Measurements from ENCODE around the gene AKR1C2.
"Not testable (repeated sequence)": the region's sequence is repeated elsewhere in the genome, so short reads cannot be mapped to it uniquely, and the experiment has no call there.

AKR1C2 gene

DNA sequence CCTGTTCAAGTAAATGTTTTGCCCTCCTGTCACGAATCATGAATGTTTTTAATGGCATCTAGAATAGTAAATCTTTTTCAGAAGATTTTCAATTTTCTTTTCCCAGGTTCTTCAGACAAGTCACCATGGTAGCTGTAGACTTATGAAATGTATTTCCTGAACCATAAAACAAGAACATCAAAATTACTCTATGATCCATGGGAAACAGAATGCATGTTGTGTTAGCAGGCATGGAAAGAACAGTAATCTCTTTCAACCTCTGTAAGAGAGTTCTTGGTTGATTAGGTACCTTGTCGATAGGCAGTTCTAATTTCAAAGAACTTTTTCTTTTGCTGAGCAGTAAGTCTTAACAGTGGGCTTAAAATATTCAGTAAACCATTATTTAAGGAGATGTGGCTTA lies 22.9 kb downstream of the AKR1C2 start:
- Histone ChIP-seq H3K4me3 (replicated peaks; ENCODE audit: low read depth, low read length) (no peak overlapping the region), H3K27me3 (replicated peaks; ENCODE audit: control insufficient read depth, insufficient read depth, low read length) (no peaks in the 10 kb centered on the region), H3K36me3 (ENCODE audit: control insufficient read depth, insufficient read depth, low read length) (no peaks in the 10 kb centered on the region)
- TF ChIP-seq CTCF (IDR thresholded peaks at IDR 0.05; ENCODE audit: insufficient read depth, low read length, poor library complexity, severe bottlenecking): no peak
- DNase-seq (ENCODE audit: extremely low read depth, insufficient read length): no peak

DNA sequence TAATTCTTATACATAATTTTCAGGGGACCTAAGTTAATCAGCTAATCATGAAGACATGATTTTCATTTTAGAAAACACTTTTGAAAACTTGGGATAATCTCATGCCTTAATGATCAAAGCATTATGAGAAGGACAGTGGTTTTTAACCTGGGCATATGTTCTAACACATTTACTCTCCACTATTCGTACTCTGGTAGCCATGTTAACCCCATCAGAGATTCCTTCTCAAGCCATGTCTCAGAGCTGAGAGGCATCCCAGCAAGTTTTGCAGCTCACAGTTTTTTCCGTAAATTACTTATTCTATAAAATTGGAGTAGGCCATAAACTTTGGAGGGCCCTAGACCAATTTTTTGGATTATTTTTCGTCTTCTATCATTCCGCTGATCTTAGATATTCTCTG lies 24.8 kb downstream of the AKR1C2 start:
- H3K27me3 ChIP-seq (replicated peaks; ENCODE audit: control insufficient read depth, insufficient read depth, low read length): no peaks in the 10 kb centered on the region
- TF ChIP-seq CTCF (IDR thresholded peaks at IDR 0.05; ENCODE audit: insufficient read depth, low read length, poor library complexity, severe bottlenecking): no peak
- no peaks in the 10 kb centered on the region for H3K36me3 ChIP-seq (ENCODE audit: control insufficient read depth, insufficient read depth, low read length)
- no peak for DNase-seq (ENCODE audit: extremely low read depth, insufficient read length)
- no peak overlapping the region for H3K4me3 ChIP-seq (replicated peaks; ENCODE audit: low read depth, low read length)

DNA sequence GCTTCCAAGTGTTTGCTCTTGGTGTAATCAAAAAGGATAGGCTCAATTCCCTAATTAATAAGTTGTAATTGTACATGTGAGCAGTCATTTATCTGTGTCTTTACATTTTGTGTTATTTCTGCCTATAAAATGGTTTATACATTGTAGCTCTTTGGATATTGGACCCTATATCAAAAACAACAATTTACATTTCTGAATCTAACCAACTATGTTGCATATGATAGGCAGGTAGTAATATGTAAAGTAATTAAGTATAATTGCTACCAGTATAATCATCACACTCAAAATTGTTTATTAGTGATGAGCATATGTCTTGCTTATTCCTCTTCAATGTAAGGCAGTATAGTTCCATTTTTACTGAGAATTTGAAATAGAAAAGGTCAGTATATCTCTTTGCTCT lies 26.6 kb downstream of the AKR1C2 start:
- H3K4me3 ChIP-seq (replicated peaks; ENCODE audit: low read depth, low read length): no peak overlapping the region
- TF ChIP-seq CTCF (IDR thresholded peaks at IDR 0.05; ENCODE audit: insufficient read depth, low read length, poor library complexity, severe bottlenecking): no peak
- H3K36me3 ChIP-seq (ENCODE audit: control insufficient read depth, insufficient read depth, low read length): no peaks in the 10 kb centered on the region
- no peaks in the 10 kb centered on the region for H3K27me3 ChIP-seq (replicated peaks; ENCODE audit: control insufficient read depth, insufficient read depth, low read length)
- no peak for DNase-seq (ENCODE audit: extremely low read depth, insufficient read length)

DNA sequence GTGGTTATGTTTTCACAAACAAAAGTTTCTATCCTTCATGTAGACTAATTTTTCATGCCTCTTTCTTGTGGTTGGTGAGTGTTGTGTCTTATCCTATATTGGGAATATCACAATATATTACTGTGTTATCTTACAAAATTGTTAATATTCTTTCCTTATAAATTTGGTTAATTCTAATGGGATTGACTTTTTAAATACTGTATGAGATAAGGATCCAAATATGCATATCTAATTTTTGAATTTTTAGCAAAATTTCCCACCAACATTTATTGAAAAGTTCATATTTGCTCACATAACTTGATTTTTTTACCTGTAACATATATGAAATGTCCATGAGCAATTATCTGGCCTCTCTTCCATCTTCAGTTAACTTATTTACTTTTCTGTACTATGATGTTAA lies 29.3 kb downstream of the AKR1C2 start:
- not testable (repeated sequence) for H3K27me3 ChIP-seq (replicated peaks; ENCODE audit: control insufficient read depth, insufficient read depth, low read length); H3K36me3 ChIP-seq (ENCODE audit: control insufficient read depth, insufficient read depth, low read length); H3K4me3 ChIP-seq (replicated peaks; ENCODE audit: low read depth, low read length); DNase-seq (ENCODE audit: extremely low read depth, insufficient read length)

DNA sequence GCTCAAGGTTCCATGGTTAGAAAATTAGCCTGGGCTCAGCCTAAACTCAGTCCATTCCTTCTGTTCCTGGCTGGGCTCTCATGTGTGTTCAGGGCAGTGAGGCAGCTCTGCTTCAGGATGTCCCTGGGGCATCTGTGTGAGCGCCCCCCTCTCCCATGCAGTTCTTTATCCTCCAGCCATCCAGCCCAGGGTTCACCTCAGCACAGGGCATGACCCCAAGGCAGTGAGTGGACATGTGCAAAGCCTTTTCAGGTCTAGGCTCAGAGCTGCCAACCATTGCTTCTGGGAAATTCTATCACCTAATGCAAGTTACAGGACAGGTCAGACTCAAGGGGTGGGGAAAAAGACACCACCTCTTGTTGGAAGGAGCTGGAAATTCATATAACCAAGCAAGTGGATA lies 30.4 kb downstream of the AKR1C2 start:
- not testable (repeated sequence) for DNase-seq (ENCODE audit: extremely low read depth, insufficient read length); H3K36me3 ChIP-seq (ENCODE audit: control insufficient read depth, insufficient read depth, low read length); H3K27me3 ChIP-seq (replicated peaks; ENCODE audit: control insufficient read depth, insufficient read depth, low read length); H3K4me3 ChIP-seq (replicated peaks; ENCODE audit: low read depth, low read length)

DNA sequence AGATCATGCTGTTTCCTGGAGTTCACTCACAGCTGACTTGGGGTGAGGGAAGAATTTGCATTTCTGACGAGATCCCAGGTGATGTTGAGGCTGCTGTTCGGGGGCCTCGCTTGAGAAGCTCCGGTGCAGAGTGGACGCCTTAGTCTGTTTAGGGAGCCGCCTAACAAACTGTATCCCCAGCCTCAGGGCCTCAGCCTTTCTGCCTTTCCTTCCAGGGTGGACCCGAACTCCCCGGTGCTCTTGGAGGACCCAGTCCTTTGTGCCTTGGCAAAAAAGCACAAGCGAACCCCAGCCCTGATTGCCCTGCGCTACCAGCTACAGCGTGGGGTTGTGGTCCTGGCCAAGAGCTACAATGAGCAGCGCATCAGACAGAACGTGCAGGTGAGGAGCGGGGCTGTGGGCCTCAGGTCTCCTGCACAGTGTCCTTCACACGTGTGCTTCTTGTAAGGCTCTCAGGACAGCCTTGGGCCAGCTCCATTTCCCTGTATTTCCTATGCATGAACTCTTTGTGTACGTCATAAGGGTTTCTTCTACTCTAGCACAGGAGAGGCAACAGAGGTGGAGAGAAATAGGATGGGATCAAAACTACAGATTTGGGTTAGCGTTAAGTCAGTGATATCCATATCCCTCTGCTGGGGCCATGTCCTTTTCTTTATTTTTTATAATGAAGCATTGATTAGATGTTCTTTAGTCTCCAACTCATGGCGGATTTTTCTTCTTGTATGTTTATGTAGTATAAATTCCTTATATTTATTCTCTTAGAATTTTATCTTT lies 31.1 kb downstream of the AKR1C2 start:
- DNase-seq (ENCODE audit: extremely low read depth, insufficient read length); H3K27me3 ChIP-seq (replicated peaks; ENCODE audit: control insufficient read depth, insufficient read depth, low read length); H3K4me3 ChIP-seq (replicated peaks; ENCODE audit: low read depth, low read length); H3K36me3 ChIP-seq (ENCODE audit: control insufficient read depth, insufficient read depth, low read length): not testable (repeated sequence)

GRCh38 chr10:4970362-4970761 lies 33.3 kb downstream of the AKR1C2 start:
- not testable (repeated sequence) for H3K36me3 ChIP-seq (ENCODE audit: control insufficient read depth, insufficient read depth, low read length); H3K27me3 ChIP-seq (replicated peaks; ENCODE audit: control insufficient read depth, insufficient read depth, low read length); H3K4me3 ChIP-seq (replicated peaks; ENCODE audit: low read depth, low read length); DNase-seq (ENCODE audit: extremely low read depth, insufficient read length)

GRCh38 chr10:4969289-4969688 lies 34.4 kb downstream of the AKR1C2 start:
- not testable (repeated sequence) for DNase-seq (ENCODE audit: extremely low read depth, insufficient read length); H3K36me3 ChIP-seq (ENCODE audit: control insufficient read depth, insufficient read depth, low read length); H3K4me3 ChIP-seq (replicated peaks; ENCODE audit: low read depth, low read length); H3K27me3 ChIP-seq (replicated peaks; ENCODE audit: control insufficient read depth, insufficient read depth, low read length)

DNA sequence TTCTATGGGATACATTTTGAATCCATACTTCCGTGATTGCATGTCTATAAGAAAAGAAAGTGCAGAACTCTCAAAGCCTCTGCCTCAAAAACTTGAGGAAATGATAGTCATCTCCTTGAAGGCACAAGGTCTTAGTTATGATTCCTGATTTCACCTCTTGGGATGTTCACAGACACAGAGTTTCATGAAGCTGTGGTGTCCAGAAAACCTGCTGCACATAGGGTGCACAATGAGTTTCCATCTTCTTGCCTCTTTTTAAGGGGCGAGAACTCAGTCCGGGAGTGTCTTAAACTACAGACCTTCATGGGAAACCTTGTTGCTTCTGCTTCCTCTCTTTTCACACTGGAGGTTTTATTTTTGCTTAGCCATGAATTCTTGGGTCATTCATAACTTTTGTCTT lies 36.5 kb downstream of the AKR1C2 start:
- H3K4me3 ChIP-seq (replicated peaks; ENCODE audit: low read depth, low read length); H3K36me3 ChIP-seq (ENCODE audit: control insufficient read depth, insufficient read depth, low read length); H3K27me3 ChIP-seq (replicated peaks; ENCODE audit: control insufficient read depth, insufficient read depth, low read length); DNase-seq (ENCODE audit: extremely low read depth, insufficient read length): not testable (repeated sequence)

DNA sequence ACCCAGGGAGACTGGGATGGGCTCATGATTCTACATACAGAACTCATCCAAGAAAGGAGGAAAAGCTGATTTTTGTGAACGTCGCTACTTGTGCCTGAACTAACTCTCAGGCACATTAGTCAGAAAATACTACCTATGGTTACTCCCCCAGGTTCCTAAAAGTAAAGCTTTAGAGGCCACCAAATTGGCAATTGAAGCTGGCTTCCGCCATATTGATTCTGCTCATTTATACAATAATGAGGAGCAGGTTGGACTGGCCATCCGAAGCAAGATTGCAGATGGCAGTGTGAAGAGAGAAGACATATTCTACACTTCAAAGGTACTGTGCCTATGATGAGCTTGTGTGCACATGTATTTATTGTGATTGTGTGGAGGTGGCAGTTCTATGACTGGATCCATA lies 37.9 kb downstream of the AKR1C2 start:
- H3K4me3 ChIP-seq (replicated peaks; ENCODE audit: low read depth, low read length); DNase-seq (ENCODE audit: extremely low read depth, insufficient read length); H3K36me3 ChIP-seq (ENCODE audit: control insufficient read depth, insufficient read depth, low read length); H3K27me3 ChIP-seq (replicated peaks; ENCODE audit: control insufficient read depth, insufficient read depth, low read length): not testable (repeated sequence)

DNA sequence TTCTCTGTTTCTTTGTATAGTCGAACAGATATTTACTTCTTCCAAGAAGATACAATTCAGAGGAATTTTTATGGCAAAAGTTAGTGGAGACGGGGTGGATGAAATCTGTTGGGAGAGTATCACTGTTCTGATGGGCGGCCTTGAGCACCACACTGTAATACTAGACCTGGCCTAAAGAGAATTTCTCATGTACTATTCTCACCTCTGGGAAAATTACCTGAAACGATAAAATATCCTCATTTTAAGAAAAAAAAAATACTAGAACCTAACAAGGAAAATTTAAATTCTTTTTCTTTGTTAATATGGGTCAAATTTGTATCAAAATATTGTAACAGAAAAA lies 39.9 kb downstream of the AKR1C2 start:
- not testable (repeated sequence) for H3K4me3 ChIP-seq (replicated peaks; ENCODE audit: low read depth, low read length); DNase-seq (ENCODE audit: extremely low read depth, insufficient read length)

More for the DNA sequence above, 39.9 kb downstream of the AKR1C2 start:
- H3K36me3 ChIP-seq (ENCODE audit: control insufficient read depth, insufficient read depth, low read length); H3K27me3 ChIP-seq (replicated peaks; ENCODE audit: control insufficient read depth, insufficient read depth, low read length): not testable (repeated sequence)
